Lower leg skin (tissue), 3 donors: ENCODE measurements around the gene TC2N.

Experiments used
- CTCF ChIP-seq, 3 donors: fragments of 450-650 bp; IDR thresholded peaks; one replicate each; pipeline ENCODE4 v1.5.1; 2016; ENCODE audit warnings: antibody characterized with exemption in 3 of 3, mild to moderate bottlenecking in 3 of 3, moderate library complexity in 2 of 3
- POLR2A ChIP-seq, 2 donors: fragments of 450-650 bp; IDR thresholded peaks; one replicate each; pipeline ENCODE4 v1.6.1; 2016 to 2017; ENCODE audit warnings: antibody characterized with exemption in 2 of 2, mild to moderate bottlenecking in 1 of 2, moderate library complexity in 1 of 2

DNA sequence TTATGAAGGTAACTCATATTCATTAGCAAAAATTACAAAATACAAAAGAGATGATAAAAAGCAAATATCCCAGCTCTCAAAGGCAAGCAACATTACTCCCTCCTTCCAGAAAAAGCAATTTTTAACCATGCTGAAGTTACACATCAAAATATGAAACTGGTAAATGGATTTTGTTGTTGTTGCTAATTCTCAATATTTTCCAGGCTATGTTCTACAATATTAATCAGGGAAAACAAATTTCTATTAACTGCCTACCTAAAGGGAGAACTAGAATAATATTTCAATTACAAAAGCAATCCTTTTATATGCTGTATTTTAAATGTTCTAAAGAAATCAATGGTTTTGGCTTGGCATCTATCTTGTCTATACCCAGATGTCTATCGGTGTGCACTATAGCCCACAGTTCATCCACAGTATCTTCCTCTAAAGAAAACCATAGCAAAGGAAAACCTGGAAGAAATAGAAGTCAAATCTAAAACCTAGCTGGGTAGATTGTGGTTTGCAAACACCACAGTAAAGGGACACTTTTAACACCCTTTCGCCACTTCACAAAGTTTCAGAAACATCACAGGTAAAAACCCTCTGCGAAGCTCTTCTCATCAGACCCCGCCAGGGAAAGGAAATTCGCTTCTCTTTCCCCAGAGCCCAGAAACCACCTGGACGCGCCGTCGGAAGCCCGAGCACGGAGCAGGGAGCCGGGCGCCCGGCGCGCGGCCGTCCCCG is 32.0 kb downstream of the TC2N start:
- TF ChIP-seq POLR2A (IDR thresholded peaks at IDR 0.05) = no peak
- TF ChIP-seq CTCF (IDR thresholded peaks at IDR 0.05) = no peak
